ENCODE data around the gene ALKBH7.

ALKBH7 gene

GRCh38 chr19:6373096-6373812 lies 660 bp downstream of the ALKBH7 start:
- DNase-seq (ENCODE audit: low read depth): peak; percentile 99

- DNase-seq (ENCODE audit: low read depth): no peak
These were observed 1.2 kb downstream of the ALKBH7 start for GRCh38 chr19:6373813-6374108.

- no peak for DNase-seq (ENCODE audit: low read depth)
These were observed 1.6 kb downstream of the ALKBH7 start for GRCh38 chr19:6374161-6374709.

GRCh38 chr19:6374711-6375410 lies 2.3 kb downstream of the ALKBH7 start:
- DNase-seq (ENCODE audit: low read depth): no peak

GRCh38 chr19:6375411-6376010 lies 2.9 kb downstream of the ALKBH7 start, which contains the start of gene PSPN:
Gene PSPN, minus strand, starts transcription at chr19:6375933. Its CDS starts 84 bp downstream, at chr19:6375849.
- no peak for DNase-seq (ENCODE audit: low read depth)

- no peak for DNase-seq (ENCODE audit: low read depth)
These were observed 4.1 kb downstream of the ALKBH7 start for GRCh38 chr19:6376512-6377190.

- DNase-seq (ENCODE audit: low read depth): peak; percentile 41
These were observed 5.4 kb downstream of the ALKBH7 start for GRCh38 chr19:6378041-6378440.

- no peak for DNase-seq (ENCODE audit: low read depth)
These were observed 5.9 kb downstream of the ALKBH7 start for GRCh38 chr19:6378486-6378885.

GRCh38 chr19:6379744-6380143 lies 7.2 kb downstream of the ALKBH7 start:
- DNase-seq (ENCODE audit: low read depth): no peak

- DNase-seq (ENCODE audit: low read depth): no peak
These were observed 8.6 kb downstream of the ALKBH7 start for GRCh38 chr19:6381030-6381750.

GRCh38 chr19:6383188-6383587 lies 10.6 kb downstream of the ALKBH7 start:
- no peak for DNase-seq (ENCODE audit: low read depth)

GRCh38 chr19:6384381-6384780 lies 11.8 kb downstream of the ALKBH7 start:
- DNase-seq (ENCODE audit: low read depth): no peak

- no peak for DNase-seq (ENCODE audit: low read depth)
These were observed 14.8 kb downstream of the ALKBH7 start for GRCh38 chr19:6387372-6387771.

GRCh38 chr19:6392221-6393073 lies 19.9 kb downstream of the ALKBH7 start:
- DNase-seq (ENCODE audit: low read depth): no peak

GRCh38 chr19:6393074-6393982 lies 20.7 kb downstream of the ALKBH7 start, which contains the start of gene GTF2F1:
Gene GTF2F1, minus strand, starts transcription at chr19:6393164. Its CDS starts 169 bp downstream, at chr19:6392995.
- DNase-seq (ENCODE audit: low read depth): peak; percentile 95

- no peak for DNase-seq (ENCODE audit: low read depth)
These were observed 21.4 kb downstream of the ALKBH7 start for GRCh38 chr19:6393983-6394412.

- DNase-seq (ENCODE audit: low read depth): no peak
These were observed 22.2 kb downstream of the ALKBH7 start for GRCh38 chr19:6394831-6395230.

GRCh38 chr19:6396305-6396704 lies 23.7 kb downstream of the ALKBH7 start:
- no peak for DNase-seq (ENCODE audit: low read depth)
